Endothelial cell of umbilical vein (primary cell): ENCODE results near the gene JUND. TPM values are rescaled to one million over a fixed set of nuclear protein-coding genes. Genes with fewer than 3 reads are reported as not detected.

Source experiments
- BruUV-seq: library from RNA; stranded (reverse); fragments of 400-500 nt; replicated peaks from 2 replicates; lab custom pipeline; 2021; lab: Mats Ljungman, UMichigan
- CTCF ChIA-PET: fragments of 300-600, 350-600 bp; sonication (Branson Sonifier 250); formaldehyde crosslinking; loops from one replicate; lab custom pipeline; 2021; ENCODE audit warnings: antibody characterized with exemption, inconsistent platforms; lab: Charles Lee
- POLR2A ChIA-PET: fragments of 300-600, 350-600 bp; sonication (Branson Sonifier 250); formaldehyde crosslinking; loops from one replicate; lab custom pipeline; 2021; ENCODE audit warnings: antibody characterized with exemption, inconsistent platforms; lab: Charles Lee
- DNase-seq: peaks from one replicate; pipeline ENCODE4 v3.0.0-alpha.2; 2011; ENCODE audit warnings: low read depth, low spot score
- FAIRE-seq: peaks from 2 replicates; lab custom pipeline; 2011; peaks lifted over from hg19 to GRCh38; lab: Jason Lieb, UNC
- H2AFZ ChIP-seq: 2 replicates; pipeline ENCODE4 v1.6.0; 2012; ENCODE audit warnings: low read depth, low read length, control low read depth, inconsistent platforms
- H3K27ac ChIP-seq: 2 replicates; pipeline ENCODE4 v1.5.1; 2011; ENCODE audit warnings: low read depth, mild to moderate bottlenecking, control low read depth, low read length, moderate library complexity; ENCODE audit not compliant: insufficient read depth
- H3K27me3 ChIP-seq, 2 experiments: 2 replicates each; pipeline versions ENCODE4 v1.6.0 to v1.6.1; 2011; ENCODE audit warnings: low read length in 2 of 2, mixed read lengths in 1 of 2; ENCODE audit not compliant: control insufficient read depth in 2 of 2, insufficient read depth in 2 of 2
- H3K36me3 ChIP-seq, 2 experiments: 2 replicates in 1 of 2; 3 replicates in 1 of 2; pipeline ENCODE4 v1.5.1; 2011; ENCODE audit warnings: low read length in 2 of 2, mild to moderate bottlenecking in 1 of 2, moderate library complexity in 1 of 2; ENCODE audit not compliant: control insufficient read depth in 2 of 2, insufficient read depth in 2 of 2; ENCODE audit errors: extremely low read depth in 1 of 2
- H3K4me1 ChIP-seq: 3 replicates; pipeline ENCODE4 v1.5.1; 2011; ENCODE audit warnings: mild to moderate bottlenecking, low read length; ENCODE audit not compliant: control insufficient read depth, insufficient read depth; ENCODE audit errors: extremely low read depth
- H3K4me2 ChIP-seq: 2 replicates; pipeline ENCODE4 v1.6.1; 2011; ENCODE audit warnings: low read length, control low read depth, mixed read lengths; ENCODE audit not compliant: insufficient read depth
- H3K4me3 ChIP-seq, 3 experiments: fragments of 200-600 bp in 1 of 3; sonication (generic), shearing (Covaris generic) in 1 of 3; replicated peaks in 1 of 3; 2 replicates each; pipeline ENCODE4 v1.5.1; 2011 to 2016; ENCODE audit warnings: control low read depth in 3 of 3, low read length in 3 of 3, mild to moderate bottlenecking in 2 of 3, inconsistent platforms in 1 of 3, low read depth in 1 of 3, moderate library complexity in 1 of 3; ENCODE audit not compliant: insufficient read depth in 1 of 3
- H3K79me2 ChIP-seq: 2 replicates; pipeline ENCODE4 v1.6.0; 2012; ENCODE audit warnings: low read length, inconsistent platforms; ENCODE audit not compliant: control insufficient read depth, insufficient read depth
- H3K9ac ChIP-seq: replicated peaks from 2 replicates; pipeline ENCODE3; 2011; ENCODE audit warnings: low read length, control low read depth; ENCODE audit not compliant: insufficient read depth; ENCODE audit errors: extremely low read depth
- H3K9me1 ChIP-seq: replicated peaks from 3 replicates; pipeline ENCODE4 v1.6.0; 2011; ENCODE audit warnings: mild to moderate bottlenecking, low read length; ENCODE audit not compliant: control insufficient read depth, insufficient read depth; ENCODE audit errors: extremely low read depth
- H3K9me3 ChIP-seq: replicated peaks from 2 replicates; pipeline ENCODE4 v1.5.1; 2012; ENCODE audit warnings: low read length, inconsistent platforms; ENCODE audit not compliant: control insufficient read depth, insufficient read depth
- H4K20me1 ChIP-seq: replicated peaks from 2 replicates; pipeline ENCODE3; 2011; ENCODE audit warnings: mild to moderate bottlenecking, low read length; ENCODE audit not compliant: control insufficient read depth, insufficient read depth; ENCODE audit errors: extremely low read depth
- EZH2 ChIP-seq: IDR thresholded peaks from 2 replicates; pipeline ENCODE4 v1.6.1; 2012; ENCODE audit warnings: borderline replicate concordance, low read depth, mild to moderate bottlenecking, moderate library complexity, low read length, inconsistent platforms; ENCODE audit not compliant: severe bottlenecking
- FOS ChIP-seq: IDR thresholded peaks from 2 replicates; pipeline ENCODE4 v1.6.1; 2011; ENCODE audit warnings: mild to moderate bottlenecking, low read length, moderate library complexity, borderline replicate concordance; ENCODE audit not compliant: insufficient read depth
- GATA2 ChIP-seq: IDR thresholded peaks from 2 replicates; pipeline ENCODE4 v1.7.0; 2011; ENCODE audit warnings: low read depth, mild to moderate bottlenecking, moderate library complexity, mixed read lengths, low read length; ENCODE audit not compliant: insufficient read length, insufficient read depth
- JUN ChIP-seq: IDR thresholded peaks from 2 replicates; pipeline ENCODE4 v1.6.1; 2011; ENCODE audit warnings: borderline replicate concordance, low read depth; ENCODE audit not compliant: insufficient read length, insufficient read depth
- MYC ChIP-seq: IDR thresholded peaks from one replicate; pipeline ENCODE4 v1.6.1; 2011; ENCODE audit warnings: mild to moderate bottlenecking, low read depth, low read length
- POLR2A ChIP-seq: IDR thresholded peaks from 2 replicates; pipeline ENCODE4 v1.6.1; 2012; ENCODE audit warnings: low read depth, mild to moderate bottlenecking, control low read depth, low read length
- POLR2AphosphoS5 ChIP-seq: IDR thresholded peaks from 2 replicates; pipeline ENCODE4 v1.6.1; 2012; ENCODE audit warnings: low read depth, mild to moderate bottlenecking, control low read depth, low read length, moderate library complexity; ENCODE audit not compliant: insufficient read depth
- dilution Hi-C: fragments of 300-500 bp; cut with MboI; formaldehyde crosslinking; loops from one replicate; pipeline ENCODE4 v1.15.0; 2019; ENCODE audit warnings: low sequenced_read_pairs; ENCODE audit not compliant: extremely low pct_ligation_motif_present
- intact Hi-C: fragments of 100-400 bp; cut with micrococcal nuclease; formaldehyde crosslinking; loops from one replicate; pipeline ENCODE4 v1.10.0; 2022
- polyA plus RNA-seq, 4 experiments: library from polyadenylated mRNA; depleted of rRNA in 3 of 4; stranded (reverse) in 3 of 4; unstranded in 1 of 4; fragments of >200 nt; gene quantifications; 2 replicates each; pipeline versions ENCODE4 v1.2.1 to v1.2.3, GENCODE V29; 2011 to 2012; ENCODE audit warnings: missing spikeins in 1 of 4
- total RNA-seq: library from RNA; stranded (reverse); gene quantifications from 2 replicates; pipeline ENCODE4 v1.2.3, GENCODE V29; 2021
- TF ChIP-seq, protein P1 (sequence below): IDR thresholded peaks from 2 replicates; pipeline ENCODE4 v1.6.1; 2011; ENCODE audit not compliant: insufficient read depth, insufficient read length
- TF ChIP-seq, protein P2 (sequence below), 2 donors: IDR thresholded peaks; 1 replicate in 1 of 2; 2 replicates in 1 of 2; pipeline ENCODE4 v1.5.1; 2011; ENCODE audit warnings: low read length in 2 of 2, mild to moderate bottlenecking in 2 of 2, moderate library complexity in 2 of 2, control low read depth in 1 of 2, inconsistent platforms in 1 of 2, low read depth in 1 of 2; ENCODE audit not compliant: insufficient read depth in 1 of 2; ENCODE audit errors: extremely low read depth in 1 of 2

The JUND gene
- total and polyA plus RNA-seq, 2 donors (not counting 3 experiments of a cell fraction or from before 2014, with no cell fraction given) = 91.4 to 130 TPM

- no peak overlapping the region for H2AFZ ChIP-seq
- no peak overlapping the region for H3K9ac ChIP-seq
- dilution Hi-C loops (no loop called here), intact Hi-C loops (no loop called here)
- TF ChIP-seq, protein P1, sequence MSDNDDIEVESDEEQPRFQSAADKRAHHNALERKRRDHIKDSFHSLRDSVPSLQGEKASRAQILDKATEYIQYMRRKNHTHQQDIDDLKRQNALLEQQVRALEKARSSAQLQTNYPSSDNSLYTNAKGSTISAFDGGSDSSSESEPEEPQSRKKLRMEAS = no peak
- TF ChIP-seq GATA2 (no peak), JUN (no peak), EZH2 (no peak), MYC (no peak), FOS (no peak), POLR2AphosphoS5 (no peak), POLR2A (no peak)
- TF ChIP-seq, protein P2, sequence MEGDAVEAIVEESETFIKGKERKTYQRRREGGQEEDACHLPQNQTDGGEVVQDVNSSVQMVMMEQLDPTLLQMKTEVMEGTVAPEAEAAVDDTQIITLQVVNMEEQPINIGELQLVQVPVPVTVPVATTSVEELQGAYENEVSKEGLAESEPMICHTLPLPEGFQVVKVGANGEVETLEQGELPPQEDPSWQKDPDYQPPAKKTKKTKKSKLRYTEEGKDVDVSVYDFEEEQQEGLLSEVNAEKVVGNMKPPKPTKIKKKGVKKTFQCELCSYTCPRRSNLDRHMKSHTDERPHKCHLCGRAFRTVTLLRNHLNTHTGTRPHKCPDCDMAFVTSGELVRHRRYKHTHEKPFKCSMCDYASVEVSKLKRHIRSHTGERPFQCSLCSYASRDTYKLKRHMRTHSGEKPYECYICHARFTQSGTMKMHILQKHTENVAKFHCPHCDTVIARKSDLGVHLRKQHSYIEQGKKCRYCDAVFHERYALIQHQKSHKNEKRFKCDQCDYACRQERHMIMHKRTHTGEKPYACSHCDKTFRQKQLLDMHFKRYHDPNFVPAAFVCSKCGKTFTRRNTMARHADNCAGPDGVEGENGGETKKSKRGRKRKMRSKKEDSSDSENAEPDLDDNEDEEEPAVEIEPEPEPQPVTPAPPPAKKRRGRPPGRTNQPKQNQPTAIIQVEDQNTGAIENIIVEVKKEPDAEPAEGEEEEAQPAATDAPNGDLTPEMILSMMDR (IDR thresholded peaks at IDR 0.05; ENCODE audit: extremely low read depth in 1 of 2, insufficient read depth in 1 of 2, low read depth in 1 of 2, low read length in 2 of 2) = no peak
- BruUV-seq = no TSS peak
- FAIRE-seq (no peak), DNase-seq (no peak)
- ChIA-PET POLR2A (interaction anchor here (0.7 to 4.4 kb wide), 2 partner anchors 34 to 45 kb away, joined by 4 to 52 read pairs; no protein-coding TSS in a partner anchor), CTCF (no interaction called here)
- H3K4me1 ChIP-seq = peaks cover 19% of the 10 kb centered on the region
- H3K79me2 ChIP-seq = peaks cover 26% of the 10 kb centered on the region
- H3K36me3 ChIP-seq = peaks cover 0 to 2% of the 10 kb centered on the region in 2 experiments
- no peak overlapping the region for H3K27ac ChIP-seq
- H3K4me3 ChIP-seq = no peak overlapping the region
- H4K20me1 ChIP-seq = peaks cover 5% of the 10 kb centered on the region
- no peaks in the 10 kb centered on the region for H3K9me1 ChIP-seq
- H3K4me2 ChIP-seq = no peak overlapping the region
- no peaks in the 10 kb centered on the region for H3K9me3 ChIP-seq
- H3K27me3 ChIP-seq = no peaks in the 10 kb centered on the region
Measured at GRCh38 chr19:18283338-18283737, 1.9 kb upstream of the JUND start.
